H9 (cell line): ENCODE results near the gene LRRC8C. TPM values are rescaled to one million over a fixed set of nuclear protein-coding genes. Genes with fewer than 3 reads are reported as not detected.

ENCODE experiments used
- DNase-seq: peaks from one replicate; pipeline ENCODE4 v3.0.0-alpha.2; 2017
- H2AFZ ChIP-seq: one replicate; pipeline ENCODE4 v1.6.1; 2013; ENCODE audit warnings: mild to moderate bottlenecking, low read length, control low read depth, moderate library complexity
- H2AK5ac ChIP-seq: 2 replicates; pipeline ENCODE4 v1.6.1; 2013; ENCODE audit warnings: low read length, control low read depth, mixed read lengths; ENCODE audit not compliant: insufficient read length
- H2BK120ac ChIP-seq: one replicate; pipeline ENCODE4 v1.6.1; 2013; ENCODE audit warnings: low read depth, mild to moderate bottlenecking, low read length, control low read depth, inconsistent platforms; ENCODE audit not compliant: poor library complexity, severe bottlenecking
- H2BK12ac ChIP-seq: 2 replicates; pipeline ENCODE4 v1.6.1; 2013; ENCODE audit warnings: low read length, control low read depth, mixed read lengths, low read depth; ENCODE audit not compliant: insufficient read length
- H2BK15ac ChIP-seq: 2 replicates; pipeline ENCODE4 v1.6.1; 2013; ENCODE audit warnings: low read depth, low read length, control low read depth
- H2BK20ac ChIP-seq: one replicate; pipeline ENCODE4 v1.6.1; 2013; ENCODE audit warnings: low read depth, mild to moderate bottlenecking, low read length, control low read depth, inconsistent platforms; ENCODE audit not compliant: poor library complexity, severe bottlenecking
- H2BK5ac ChIP-seq: 2 replicates; pipeline ENCODE4 v1.6.1; 2013; ENCODE audit warnings: low read length, control low read depth, mixed read lengths; ENCODE audit not compliant: insufficient read length
- H3K14ac ChIP-seq: 2 replicates; pipeline ENCODE4 v1.6.1; 2013; ENCODE audit warnings: low read length, control low read depth; ENCODE audit not compliant: insufficient read depth
- H3K18ac ChIP-seq: 2 replicates; pipeline ENCODE4 v1.6.1; 2013; ENCODE audit warnings: low read depth, mild to moderate bottlenecking, mixed read lengths, low read length, control low read depth; ENCODE audit not compliant: insufficient read length
- H3K23ac ChIP-seq: 2 replicates; pipeline ENCODE4 v1.6.1; 2013; ENCODE audit warnings: low read length, control low read depth, mixed read lengths, low read depth; ENCODE audit not compliant: insufficient read length
- H3K23me2 ChIP-seq: 2 replicates; pipeline ENCODE4 v1.6.1; 2013; ENCODE audit warnings: low read depth, mild to moderate bottlenecking, mixed read lengths, low read length, control low read depth; ENCODE audit not compliant: insufficient read length, poor library complexity, severe bottlenecking
- H3K27ac ChIP-seq: 2 replicates; pipeline ENCODE4 v1.5.1; 2013; ENCODE audit warnings: low read length, control low read depth, mixed read lengths, low read depth; ENCODE audit not compliant: insufficient read length
- H3K27me3 ChIP-seq: 2 replicates; pipeline ENCODE4 v1.6.1; 2013; ENCODE audit warnings: low read length, control low read depth, inconsistent platforms; ENCODE audit not compliant: insufficient read depth
- H3K4ac ChIP-seq: 2 replicates; pipeline ENCODE4 v1.6.1; 2013; ENCODE audit warnings: low read depth, mild to moderate bottlenecking, control low read depth, inconsistent platforms, low read length, moderate library complexity
- H3K4me1 ChIP-seq: 2 replicates; pipeline ENCODE4 v1.6.1; 2013; ENCODE audit warnings: low read length, control low read depth, inconsistent platforms; ENCODE audit not compliant: insufficient read depth
- H3K4me2 ChIP-seq: 2 replicates; pipeline ENCODE4 v1.6.1; 2013; ENCODE audit warnings: low read length, control low read depth, mixed read lengths; ENCODE audit not compliant: insufficient read length, insufficient read depth
- H3K56ac ChIP-seq: 2 replicates; pipeline ENCODE4 v1.6.1; 2013; ENCODE audit warnings: low read depth, mild to moderate bottlenecking, mixed read lengths, low read length, control low read depth; ENCODE audit not compliant: insufficient read length
- H3K79me1 ChIP-seq: 2 replicates; pipeline ENCODE4 v1.6.1; 2013; ENCODE audit warnings: low read depth, mild to moderate bottlenecking, moderate library complexity, low read length, control low read depth, inconsistent platforms; ENCODE audit not compliant: insufficient read depth, poor library complexity, severe bottlenecking
- H3K79me2 ChIP-seq: 2 replicates; pipeline ENCODE4 v1.6.1; 2013; ENCODE audit warnings: low read length, control low read depth, inconsistent platforms; ENCODE audit not compliant: insufficient read depth
- H3K9ac ChIP-seq: 2 replicates; pipeline ENCODE4 v1.6.1; 2013; ENCODE audit warnings: low read length, control low read depth, mixed read lengths; ENCODE audit not compliant: insufficient read length; ENCODE audit errors: extremely low read depth
- H3K9me3 ChIP-seq: one replicate; pipeline ENCODE4 v1.6.1; 2013; ENCODE audit warnings: low read depth, low read length, inconsistent platforms; ENCODE audit not compliant: control insufficient read depth
- H3T11ph ChIP-seq: one replicate; pipeline ENCODE4 v1.6.1; 2013; ENCODE audit warnings: mild to moderate bottlenecking, low read length, control low read depth, inconsistent platforms
- H4K20me1 ChIP-seq: one replicate; pipeline ENCODE4 v1.6.1; 2013; ENCODE audit not compliant: control insufficient read depth, insufficient read length, insufficient read depth
- H4K5ac ChIP-seq: 2 replicates; pipeline ENCODE4 v1.6.1; 2013; ENCODE audit warnings: low read depth, mild to moderate bottlenecking, mixed read lengths, low read length, control low read depth; ENCODE audit not compliant: insufficient read length
- H4K8ac ChIP-seq: replicated peaks from 2 replicates; pipeline ENCODE4 v1.6.1; 2013; ENCODE audit warnings: low read length, control low read depth, mixed read lengths, low read depth; ENCODE audit not compliant: insufficient read length
- H4K91ac ChIP-seq: 2 replicates; pipeline ENCODE4 v1.6.1; 2013; ENCODE audit warnings: low read depth, mild to moderate bottlenecking, moderate library complexity, mixed read lengths, low read length, control low read depth; ENCODE audit not compliant: insufficient read length
- H3K27ac Mint-ChIP-seq, 3 experiments: 2 replicates in 2 of 3; 3 replicates in 1 of 3; pipeline ENCODE4 v1.8.0; 2020 to 2021; ENCODE audit warnings: mixed read lengths in 3 of 3, mild to moderate bottlenecking in 1 of 3, moderate library complexity in 1 of 3
- H3K27me3 Mint-ChIP-seq: 2 replicates; pipeline ENCODE4 v1.8.0; 2021; ENCODE audit warnings: low read depth, mild to moderate bottlenecking, moderate library complexity, mixed read lengths
- H3K36me3 Mint-ChIP-seq, 3 experiments: 2 replicates in 2 of 3; 3 replicates in 1 of 3; pipeline ENCODE4 v1.8.0; 2020 to 2021; ENCODE audit warnings: low read depth in 3 of 3, mixed read lengths in 3 of 3; ENCODE audit not compliant: insufficient read depth in 1 of 3
- H3K4me1 Mint-ChIP-seq, 2 experiments: 2 replicates each; pipeline ENCODE4 v1.8.0; 2020; ENCODE audit warnings: mixed read lengths in 2 of 2
- H3K4me3 Mint-ChIP-seq, 2 experiments: 2 replicates in 1 of 2; 3 replicates in 1 of 2; pipeline ENCODE4 v1.8.0; 2020 to 2021; ENCODE audit warnings: mild to moderate bottlenecking in 2 of 2, mixed read lengths in 2 of 2, moderate library complexity in 1 of 2
- H3K9me3 Mint-ChIP-seq, 2 experiments: 2 replicates in 1 of 2; 3 replicates in 1 of 2; pipeline ENCODE4 v1.8.0; 2020; ENCODE audit warnings: mild to moderate bottlenecking in 2 of 2, mixed read lengths in 2 of 2, moderate library complexity in 1 of 2
- CTCF ChIP-seq: fragments of 200-600 bp; sonication (generic); conservative IDR thresholded peaks from 3 replicates; pipeline ENCODE4 v1.8.0; 2021; ENCODE audit warnings: antibody characterized with exemption, mild to moderate bottlenecking
- WGBS: extraction: QIAGEN DNeasy Blood & Tissue Kit; methylation state at CpG from one replicate; pipeline ENCODE4 v1.1.7; 2013; ENCODE audit warnings: missing lambda C conversion rate, low lambda C conversion rate, mixed read lengths; ENCODE audit not compliant: insufficient read length; ENCODE audit errors: extremely low coverage; 5-methylcytosine and 5-hydroxymethylcytosine counted together
- total RNA-seq: library from RNA; stranded (reverse); gene quantifications from 2 replicates; pipeline ENCODE4 v1.2.1, GENCODE V29; 2021

The LRRC8C gene
- total RNA-seq, 1 experiment from 2014 or later: 1.9 TPM

GRCh38 chr1:89608984-89609725 lies 23.8 kb upstream of the LRRC8C start:
- no peaks in the 10 kb centered on the region for H3K23me2 ChIP-seq
- no peak overlapping the region for H4K8ac ChIP-seq
- H3K27me3 Mint-ChIP-seq: no peaks in the 10 kb centered on the region
- no peaks in the 10 kb centered on the region for H3K4me1 ChIP-seq
- no peak overlapping the region for H3K4ac ChIP-seq
- no peak overlapping the region for H3K4me2 ChIP-seq
- no peak overlapping the region for H3K27ac Mint-ChIP-seq
- H3K9me3 Mint-ChIP-seq: no peaks in the 10 kb centered on the region
- no peak overlapping the region for H4K91ac ChIP-seq
- H3K27ac ChIP-seq: no peak overlapping the region
- no peak overlapping the region for H2BK120ac ChIP-seq
- H4K5ac ChIP-seq: no peak overlapping the region
- no peak overlapping the region for H2BK12ac ChIP-seq
- H3K36me3 Mint-ChIP-seq: no peaks in the 10 kb centered on the region; a peak in 1 of 7 replicates
- H3K9ac ChIP-seq: no peak overlapping the region
- no peaks in the 10 kb centered on the region for H4K20me1 ChIP-seq
- no peaks in the 10 kb centered on the region for H3K27me3 ChIP-seq
- no peak overlapping the region for H3K23ac ChIP-seq
- no peak overlapping the region for H2AK5ac ChIP-seq
- no peaks in the 10 kb centered on the region for H3K9me3 ChIP-seq
- no peak for DNase-seq
- H3K4me1 Mint-ChIP-seq: peaks cover 7 to 12% of the 10 kb centered on the region in 2 experiments
- TF ChIP-seq CTCF: no peak
- no peak overlapping the region for H3K14ac ChIP-seq
- no peak overlapping the region for H2BK15ac ChIP-seq
- no peak overlapping the region for H3K18ac ChIP-seq
- no peaks in the 10 kb centered on the region for H3K79me1 ChIP-seq
- H2BK5ac ChIP-seq: no peak overlapping the region
- H3K56ac ChIP-seq: no peak overlapping the region
- no peak overlapping the region for H2BK20ac ChIP-seq
- H3K79me2 ChIP-seq: no peaks in the 10 kb centered on the region
- H3T11ph ChIP-seq: no peak overlapping the region
- WGBS: no CpG with 5 or more reads among the region's 20 CpGs
- H3K4me3 Mint-ChIP-seq: no peak overlapping the region
- H2AFZ ChIP-seq: no peak overlapping the region
